Panc1 (cell line): Measurements from ENCODE around the gene CUL4A. TPM values are rescaled to one million over a fixed set of nuclear protein-coding genes. Genes with fewer than 3 reads are reported as not detected.
A peak's percentile ranks its signal among the peaks of the same experiment; 100 is the strongest.

Source experiments
- ATAC-seq: fragments of 200-7000 bp; cut with Tn5 transposase; 2 replicates; pipeline ENCODE4 v1.9.1; 2020; ENCODE audit warnings: mild to moderate bottlenecking, moderate library complexity
- BruUV-seq: library from RNA; stranded (reverse); fragments of 400-500 nt; replicated peaks from 2 replicates; lab custom pipeline; 2021; lab: Mats Ljungman, UMichigan
- CTCF ChIA-PET: fragments of 300-600 bp; sonication (Branson Sonifier 250); formaldehyde crosslinking; loops from one replicate; lab custom pipeline; 2022; ENCODE audit warnings: antibody characterized with exemption; lab: Charles Lee
- POLR2A ChIA-PET: fragments of 300-600 bp; sonication (Branson Sonifier 250); formaldehyde crosslinking; loops from one replicate; lab custom pipeline; 2022; ENCODE audit warnings: antibody characterized with exemption; lab: Charles Lee
- DNase-seq: peaks from one replicate; pipeline ENCODE4 v3.0.0-alpha.2; 2010; ENCODE audit warnings: low read depth, low spot score
- H3K27ac ChIP-seq: 2 replicates; pipeline ENCODE4 v1.5.1; 2011; ENCODE audit warnings: mild to moderate bottlenecking, low read length, inconsistent platforms
- H3K27me3 ChIP-seq: fragments of 200-500 bp; sonication (Bioruptor generic); 2 replicates; pipeline ENCODE4 v1.6.0; 2014; ENCODE audit warnings: low read length, inconsistent platforms; ENCODE audit not compliant: control insufficient read depth, insufficient read depth
- H3K36me3 ChIP-seq: fragments of 200-500 bp; sonication (Bioruptor generic); 2 replicates; pipeline ENCODE4 v1.5.1; 2014; ENCODE audit warnings: inconsistent platforms, mild to moderate bottlenecking, low read length, moderate library complexity; ENCODE audit not compliant: control insufficient read depth, insufficient read depth
- H3K4me1 ChIP-seq: 2 replicates; pipeline ENCODE4 v1.5.1; 2011; ENCODE audit warnings: inconsistent platforms, mild to moderate bottlenecking, low read length, moderate library complexity; ENCODE audit not compliant: control insufficient read depth, insufficient read depth
- H3K4me3 ChIP-seq, 2 experiments: 2 replicates each; pipeline ENCODE4 v1.5.1; 2011 to 2012; ENCODE audit warnings: low read depth in 2 of 2, low read length in 2 of 2, mild to moderate bottlenecking in 2 of 2, inconsistent platforms in 1 of 2, moderate library complexity in 1 of 2
- H3K9me3 ChIP-seq: fragments of 200-500 bp; sonication (Bioruptor generic); 2 replicates; pipeline ENCODE4 v1.5.1; 2014; ENCODE audit warnings: low read depth, mild to moderate bottlenecking, inconsistent platforms, low read length, moderate library complexity; ENCODE audit not compliant: control insufficient read depth, insufficient read depth
- POLR2AphosphoS5 ChIP-seq: IDR thresholded peaks from 2 replicates; pipeline ENCODE4 v1.6.1; 2012; ENCODE audit warnings: mild to moderate bottlenecking, low read depth, low read length, moderate library complexity
- SIN3A ChIP-seq: IDR thresholded peaks from 2 replicates; pipeline ENCODE4 v1.6.1; 2012; ENCODE audit warnings: low read depth, mild to moderate bottlenecking, low read length, moderate library complexity, borderline replicate concordance; ENCODE audit not compliant: insufficient read depth
- TCF7L2 ChIP-seq: IDR thresholded peaks from 2 replicates; pipeline ENCODE4 v1.6.1; 2011; ENCODE audit warnings: mild to moderate bottlenecking, low read depth, low read length, inconsistent platforms
- in situ Hi-C: cut with HindIII; loops from 2 replicates; pipeline ENCODE4 v1.10.0; 2016; ENCODE audit warnings: low sequenced_read_pairs, low pct_unique_long_range_greater_than_20kb
- intact Hi-C: fragments of 100-400 bp; cut with micrococcal nuclease; formaldehyde crosslinking; loops from one replicate; pipeline ENCODE4 v1.10.0; 2022; ENCODE audit not compliant: unreplicated experiment
- total RNA-seq: library from RNA; stranded (reverse); gene quantifications from one replicate; pipeline ENCODE4 v1.2.1, GENCODE V29; 2021; ENCODE audit not compliant: unreplicated experiment
- TF ChIP-seq, protein P1 (sequence below), 2 experiments: IDR thresholded peaks; 2 replicates each; pipeline ENCODE4 v1.6.1; 2011 to 2012; ENCODE audit warnings: low read depth in 2 of 2, control low read depth in 1 of 2, low read length in 1 of 2, mild to moderate bottlenecking in 1 of 2, moderate library complexity in 1 of 2; ENCODE audit not compliant: insufficient read depth in 1 of 2
- TF ChIP-seq, protein P2 (sequence below): fragments of 450-650 bp; IDR thresholded peaks from 2 replicates; pipeline ENCODE4 v1.5.1; 2017; ENCODE audit warnings: mild to moderate bottlenecking

Gene CUL4A
- total RNA-seq, 1 experiment from 2014 or later, result 80.8 TPM

GRCh38 chr13:113274721-113275120, 65.3 kb downstream of the CUL4A start:
- intact Hi-C loops, result loop anchor here (10.0 kb wide), 1 partner anchor 100 kb away; no protein-coding TSS in a partner anchor
- H3K27ac ChIP-seq, result no peak overlapping the region
- ATAC-seq (no peak), DNase-seq (no peak)
- CTCF ChIA-PET, result no interaction called here
- TF ChIP-seq SIN3A, result no peak
- TF ChIP-seq, protein P1, sequence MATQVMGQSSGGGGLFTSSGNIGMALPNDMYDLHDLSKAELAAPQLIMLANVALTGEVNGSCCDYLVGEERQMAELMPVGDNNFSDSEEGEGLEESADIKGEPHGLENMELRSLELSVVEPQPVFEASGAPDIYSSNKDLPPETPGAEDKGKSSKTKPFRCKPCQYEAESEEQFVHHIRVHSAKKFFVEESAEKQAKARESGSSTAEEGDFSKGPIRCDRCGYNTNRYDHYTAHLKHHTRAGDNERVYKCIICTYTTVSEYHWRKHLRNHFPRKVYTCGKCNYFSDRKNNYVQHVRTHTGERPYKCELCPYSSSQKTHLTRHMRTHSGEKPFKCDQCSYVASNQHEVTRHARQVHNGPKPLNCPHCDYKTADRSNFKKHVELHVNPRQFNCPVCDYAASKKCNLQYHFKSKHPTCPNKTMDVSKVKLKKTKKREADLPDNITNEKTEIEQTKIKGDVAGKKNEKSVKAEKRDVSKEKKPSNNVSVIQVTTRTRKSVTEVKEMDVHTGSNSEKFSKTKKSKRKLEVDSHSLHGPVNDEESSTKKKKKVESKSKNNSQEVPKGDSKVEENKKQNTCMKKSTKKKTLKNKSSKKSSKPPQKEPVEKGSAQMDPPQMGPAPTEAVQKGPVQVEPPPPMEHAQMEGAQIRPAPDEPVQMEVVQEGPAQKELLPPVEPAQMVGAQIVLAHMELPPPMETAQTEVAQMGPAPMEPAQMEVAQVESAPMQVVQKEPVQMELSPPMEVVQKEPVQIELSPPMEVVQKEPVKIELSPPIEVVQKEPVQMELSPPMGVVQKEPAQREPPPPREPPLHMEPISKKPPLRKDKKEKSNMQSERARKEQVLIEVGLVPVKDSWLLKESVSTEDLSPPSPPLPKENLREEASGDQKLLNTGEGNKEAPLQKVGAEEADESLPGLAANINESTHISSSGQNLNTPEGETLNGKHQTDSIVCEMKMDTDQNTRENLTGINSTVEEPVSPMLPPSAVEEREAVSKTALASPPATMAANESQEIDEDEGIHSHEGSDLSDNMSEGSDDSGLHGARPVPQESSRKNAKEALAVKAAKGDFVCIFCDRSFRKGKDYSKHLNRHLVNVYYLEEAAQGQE (IDR thresholded peaks at IDR 0.05; ENCODE audit: insufficient read depth in 1 of 2, low read depth in 2 of 2, low read length in 1 of 2), result no peak
- TF ChIP-seq, protein P2, sequence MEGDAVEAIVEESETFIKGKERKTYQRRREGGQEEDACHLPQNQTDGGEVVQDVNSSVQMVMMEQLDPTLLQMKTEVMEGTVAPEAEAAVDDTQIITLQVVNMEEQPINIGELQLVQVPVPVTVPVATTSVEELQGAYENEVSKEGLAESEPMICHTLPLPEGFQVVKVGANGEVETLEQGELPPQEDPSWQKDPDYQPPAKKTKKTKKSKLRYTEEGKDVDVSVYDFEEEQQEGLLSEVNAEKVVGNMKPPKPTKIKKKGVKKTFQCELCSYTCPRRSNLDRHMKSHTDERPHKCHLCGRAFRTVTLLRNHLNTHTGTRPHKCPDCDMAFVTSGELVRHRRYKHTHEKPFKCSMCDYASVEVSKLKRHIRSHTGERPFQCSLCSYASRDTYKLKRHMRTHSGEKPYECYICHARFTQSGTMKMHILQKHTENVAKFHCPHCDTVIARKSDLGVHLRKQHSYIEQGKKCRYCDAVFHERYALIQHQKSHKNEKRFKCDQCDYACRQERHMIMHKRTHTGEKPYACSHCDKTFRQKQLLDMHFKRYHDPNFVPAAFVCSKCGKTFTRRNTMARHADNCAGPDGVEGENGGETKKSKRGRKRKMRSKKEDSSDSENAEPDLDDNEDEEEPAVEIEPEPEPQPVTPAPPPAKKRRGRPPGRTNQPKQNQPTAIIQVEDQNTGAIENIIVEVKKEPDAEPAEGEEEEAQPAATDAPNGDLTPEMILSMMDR, result no peak
- TF ChIP-seq POLR2AphosphoS5, result no peak
- TF ChIP-seq TCF7L2, result no peak
- H3K36me3 ChIP-seq, result no peaks in the 10 kb centered on the region
- H3K4me3 ChIP-seq, result no peak overlapping the region
- no peaks in the 10 kb centered on the region for H3K4me1 ChIP-seq
- in situ Hi-C loops, result no loop called here
- no peaks in the 10 kb centered on the region for H3K9me3 ChIP-seq
- H3K27me3 ChIP-seq, result no peaks in the 10 kb centered on the region
- POLR2A ChIA-PET, result no interaction called here
- BruUV-seq, result no TSS peak

- in situ Hi-C loops (no loop called here), intact Hi-C loops (loop anchor here (10.0 kb wide), 1 partner anchor 99 kb away; no protein-coding TSS in a partner anchor)
- Histone ChIP-seq H3K36me3 (no peaks in the 10 kb centered on the region), H3K27ac (no peak overlapping the region), H3K9me3 (no peaks in the 10 kb centered on the region), H3K27me3 (no peaks in the 10 kb centered on the region), H3K4me1 (no peaks in the 10 kb centered on the region), H3K4me3 (no peak overlapping the region)
- ChIA-PET CTCF (no interaction called here), POLR2A (no interaction called here)
- DNase-seq, result peak; percentile 28
- TF ChIP-seq SIN3A (no peak), POLR2AphosphoS5 (no peak), TCF7L2 (no peak)
- TF ChIP-seq, protein P2, result no peak; the same call in 1 of the 2 replicates
- TF ChIP-seq, protein P1 (IDR thresholded peaks at IDR 0.05; ENCODE audit: insufficient read depth in 1 of 2, low read depth in 2 of 2, low read length in 1 of 2), result no peak
- ATAC-seq, result peak; percentile 73
- BruUV-seq, result no TSS peak
Measured at GRCh38 chr13:113275387-113275786, 66.0 kb downstream of the CUL4A start.
